GM21423 (cell line): ENCODE measurements around the gene E2F1.
"Not testable (repeated sequence)": the region's sequence is repeated elsewhere in the genome, so short reads cannot be mapped to it uniquely, and the experiment has no call there.

ENCODE experiments used
- ATAC-seq: cut with Tn5 transposase; IDR thresholded peaks from one replicate; pipeline ENCODE4 v1.9.1; 2021; ENCODE audit warnings: mild to moderate bottlenecking, moderate library complexity; ENCODE audit not compliant: unreplicated experiment

Gene E2F1

GRCh38 chr20:33646191-33646590 lies 40.0 kb downstream of the E2F1 start:
- no peak for ATAC-seq

DNA sequence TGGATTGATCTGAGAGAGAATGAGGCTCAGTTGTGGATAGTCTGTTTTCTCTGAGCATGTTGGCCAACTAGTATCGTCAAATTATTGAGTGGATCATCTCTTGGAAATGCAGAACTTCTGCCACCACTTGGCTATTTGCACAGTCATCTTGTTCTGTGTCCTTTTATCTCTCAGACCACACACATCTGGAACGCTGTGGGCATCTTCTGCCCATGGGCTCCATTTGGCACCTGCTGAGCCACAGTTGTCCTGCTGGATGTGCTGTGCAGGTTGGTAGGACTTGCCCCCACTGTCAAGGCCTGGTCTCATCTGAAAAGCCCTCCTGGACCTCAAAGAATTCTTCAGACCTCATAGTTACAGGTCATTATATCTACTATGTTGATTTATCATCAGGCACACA lies 40.8 kb downstream of the E2F1 start:
- no peak for ATAC-seq

GRCh38 chr20:33645072-33645358 lies 41.2 kb downstream of the E2F1 start:
- ATAC-seq = no peak

DNA sequence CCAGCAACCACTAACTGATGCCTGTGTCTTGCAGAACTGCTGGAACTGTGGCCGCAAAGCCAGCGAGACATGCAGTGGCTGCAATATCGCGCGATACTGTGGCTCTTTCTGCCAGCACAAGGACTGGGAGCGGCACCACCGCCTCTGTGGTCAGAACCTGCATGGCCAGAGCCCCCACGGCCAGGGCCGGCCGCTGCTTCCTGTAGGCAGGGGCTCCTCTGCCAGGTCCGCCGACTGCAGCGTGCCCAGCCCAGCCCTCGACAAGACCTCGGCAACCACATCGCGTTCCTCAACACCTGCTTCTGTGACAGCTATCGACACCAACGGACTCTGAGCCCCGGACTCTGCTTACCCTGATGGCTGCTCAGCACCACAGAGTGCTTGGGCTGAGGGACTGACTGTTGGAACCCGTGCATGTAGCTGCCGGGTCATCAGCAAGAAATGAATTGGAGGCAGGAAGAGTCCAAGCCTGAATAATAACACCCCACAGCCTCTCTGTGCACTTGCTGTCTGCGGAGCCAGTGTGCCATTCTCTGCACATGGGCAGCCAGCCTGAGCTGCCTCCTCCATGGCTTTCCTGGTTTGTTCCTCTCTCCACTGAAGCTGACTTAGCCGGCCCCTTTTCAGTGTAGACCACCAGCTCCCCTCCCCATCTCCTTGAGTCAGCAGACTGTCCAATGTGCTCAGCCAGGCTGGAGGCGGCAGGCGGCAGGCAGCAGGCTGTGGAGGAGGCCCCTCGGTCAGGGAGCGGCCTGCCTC lies 41.7 kb downstream of the E2F1 start:
- ATAC-seq = no peak

DNA sequence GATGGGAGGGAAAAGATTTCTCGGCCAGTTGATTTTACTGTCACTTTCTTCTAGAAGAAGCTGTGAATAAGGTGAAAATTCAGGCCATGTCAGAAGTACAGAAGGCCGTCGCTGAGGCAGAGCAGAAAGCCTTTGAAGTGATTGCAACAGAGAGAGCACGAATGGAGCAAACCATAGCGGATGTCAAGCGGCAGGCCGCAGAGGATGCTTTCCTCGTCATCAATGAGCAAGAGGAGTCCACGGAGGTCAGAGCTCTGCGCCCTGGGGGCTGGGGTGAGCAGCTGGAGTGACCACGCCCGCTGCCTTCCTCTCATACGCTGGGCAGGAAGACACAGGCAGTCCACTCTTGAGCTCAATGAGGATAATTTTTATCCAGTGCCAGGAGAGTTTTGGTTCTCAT lies 45.9 kb downstream of the E2F1 start:
- no peak for ATAC-seq

- ATAC-seq = no peak
Observed at GRCh38 chr20:33636776-33637175, 49.4 kb downstream of the E2F1 start.

DNA sequence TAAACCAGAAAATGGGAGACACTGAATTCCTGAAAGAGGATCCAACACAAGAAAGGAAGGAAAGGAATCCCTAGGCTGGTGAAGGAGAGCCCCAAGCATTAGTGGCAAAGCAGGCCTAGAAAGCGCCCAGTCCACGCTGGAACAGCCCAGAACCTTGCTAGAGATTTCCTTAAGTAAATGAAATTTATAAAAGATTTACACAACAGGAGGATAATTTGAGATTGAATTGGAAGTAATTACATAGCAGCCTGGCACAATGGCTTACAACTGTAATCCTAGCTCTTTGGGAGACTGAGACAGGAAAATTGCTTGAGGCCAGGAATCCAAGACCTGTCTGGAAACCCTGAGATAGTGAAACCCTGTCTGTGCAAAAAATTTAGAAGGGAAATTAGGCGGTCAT lies 50.8 kb downstream of the E2F1 start:
- no peak for ATAC-seq

GRCh38 chr20:33631910-33632309 lies 54.3 kb downstream of the E2F1 start:
- not testable (repeated sequence) for ATAC-seq

DNA sequence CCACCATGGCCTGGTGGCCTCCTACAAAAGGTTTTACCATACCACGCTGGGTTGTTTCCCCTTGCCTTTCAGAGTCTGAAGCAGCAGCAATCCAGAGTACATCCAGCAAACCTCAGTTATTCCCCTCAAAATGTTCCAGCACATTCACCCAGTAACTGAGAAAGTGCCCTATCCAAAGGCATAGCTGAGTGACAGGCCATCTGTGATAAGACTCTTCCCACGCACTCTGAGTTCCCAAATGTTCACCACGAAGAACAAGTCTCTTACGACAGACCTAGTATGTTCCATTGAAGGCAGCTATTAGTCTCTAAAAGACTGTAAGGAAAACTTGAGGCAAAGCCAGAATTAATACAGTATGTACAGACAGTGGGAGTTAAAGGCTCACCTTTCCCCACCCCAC lies 55.7 kb downstream of the E2F1 start:
- ATAC-seq = no peak

GRCh38 chr20:33629979-33630378 lies 56.2 kb downstream of the E2F1 start:
- ATAC-seq = no peak

- no peak for ATAC-seq
Observed at GRCh38 chr20:33629533-33629932, 56.7 kb downstream of the E2F1 start.

DNA sequence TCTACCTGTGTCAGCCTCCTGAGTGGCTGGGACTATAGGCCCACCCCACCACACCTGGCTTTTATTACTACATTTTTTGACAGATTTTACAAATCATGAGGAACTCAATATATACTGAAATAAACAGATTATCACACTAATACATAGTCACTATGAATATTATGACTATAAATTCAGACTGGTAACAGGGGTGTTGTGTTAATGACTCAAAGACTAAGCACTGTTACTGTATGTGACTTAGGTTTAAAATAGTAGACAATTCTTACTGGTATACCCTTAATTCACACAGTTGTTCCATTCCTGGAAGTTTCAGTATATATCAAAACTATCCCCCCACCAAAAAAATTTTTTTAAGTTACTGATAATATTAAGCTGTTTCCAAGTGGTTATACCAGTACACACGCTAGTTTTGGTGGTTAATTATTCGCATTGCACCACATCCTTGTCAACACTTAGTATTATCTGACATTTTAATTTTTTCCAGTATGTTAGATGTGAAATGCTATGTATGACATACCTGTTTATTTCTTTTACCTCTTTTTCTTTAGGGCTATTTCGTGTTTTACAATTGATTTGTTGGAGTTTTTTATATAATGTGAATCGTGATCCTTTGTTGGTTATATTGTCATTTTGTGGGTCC lies 58.5 kb downstream of the E2F1 start:
- ATAC-seq = no peak

DNA sequence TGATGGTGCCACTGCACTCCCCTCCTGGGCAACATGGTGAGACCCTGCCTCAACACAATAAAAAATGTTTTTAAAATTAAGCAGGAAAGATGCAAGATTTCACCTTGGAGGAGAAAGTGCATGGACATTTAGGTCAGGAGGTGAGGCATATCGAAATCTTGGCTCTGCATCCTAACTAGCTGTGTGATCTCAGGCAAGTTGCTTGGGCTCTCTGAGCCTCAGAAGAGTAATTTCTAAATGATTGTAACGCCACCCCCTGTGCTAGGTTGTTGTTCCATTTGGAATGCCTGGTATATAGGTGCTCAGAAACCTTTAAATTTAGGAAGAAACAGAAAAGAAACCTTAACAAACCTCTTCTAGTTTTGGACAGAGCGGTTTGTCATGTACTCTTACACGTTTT lies 60.0 kb downstream of the E2F1 start:
- no peak for ATAC-seq
